IPS DF 4.7 (cell line): ENCODE measurements around the gene C12orf42.

Experiments
- DNase-seq: peaks from one replicate; pipeline ENCODE4 v3.0.0-alpha.2; 2013; ENCODE audit warnings: low spot score; ENCODE audit errors: extremely low read depth

Gene C12orf42

DNA sequence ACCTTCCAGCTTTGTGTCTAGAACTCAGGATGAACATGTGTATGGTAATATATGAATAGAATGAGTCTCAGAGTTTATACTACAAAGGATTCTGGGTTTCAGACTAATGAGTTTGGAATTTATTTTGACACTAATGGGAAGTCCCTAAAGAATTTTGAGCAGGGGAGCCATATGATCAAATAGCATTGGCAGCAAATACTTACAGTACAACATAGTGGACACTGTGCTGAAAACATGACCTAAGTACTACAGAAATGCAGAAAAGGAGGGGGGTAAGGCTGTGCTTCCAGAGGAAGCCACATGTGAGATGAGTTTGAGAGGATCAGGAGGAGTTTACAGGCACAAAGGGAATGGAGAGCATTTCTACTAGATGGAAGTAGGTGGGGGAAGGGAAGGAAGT, 225.8 kb downstream of the C12orf42 start:
- DNase-seq, result no peak

DNA sequence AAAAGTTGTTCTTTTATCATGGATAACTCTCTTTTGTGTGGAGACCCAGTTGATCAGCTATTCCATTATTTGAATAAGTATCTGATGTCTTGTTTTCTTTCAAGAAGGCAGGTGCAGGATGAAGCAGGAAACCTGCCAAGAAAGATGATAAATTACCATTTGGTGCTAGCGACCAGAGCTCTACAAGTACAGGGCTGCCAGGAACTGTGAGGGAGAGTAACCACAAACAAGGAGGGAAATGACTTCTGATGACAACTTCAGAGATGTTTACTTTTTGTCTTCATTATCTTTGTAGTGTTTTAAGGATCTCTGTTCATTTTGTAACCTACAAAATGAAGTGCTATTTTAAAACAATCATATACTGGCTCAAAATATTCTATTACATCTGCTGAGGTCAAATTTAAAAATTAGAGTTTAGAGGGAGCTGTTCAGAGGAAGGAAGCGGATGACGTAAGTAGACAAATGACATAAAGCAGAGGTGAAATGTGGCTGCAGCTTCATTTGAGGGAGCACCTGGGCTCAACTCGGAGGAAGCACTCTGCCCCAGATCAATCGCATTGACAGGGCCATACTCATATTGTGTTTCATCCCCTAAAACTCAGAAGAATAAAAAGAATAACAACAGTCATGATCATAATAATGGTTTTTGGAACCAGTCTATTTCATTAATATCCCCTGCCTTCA, 226.8 kb downstream of the C12orf42 start:
- DNase-seq, result no peak

DNA sequence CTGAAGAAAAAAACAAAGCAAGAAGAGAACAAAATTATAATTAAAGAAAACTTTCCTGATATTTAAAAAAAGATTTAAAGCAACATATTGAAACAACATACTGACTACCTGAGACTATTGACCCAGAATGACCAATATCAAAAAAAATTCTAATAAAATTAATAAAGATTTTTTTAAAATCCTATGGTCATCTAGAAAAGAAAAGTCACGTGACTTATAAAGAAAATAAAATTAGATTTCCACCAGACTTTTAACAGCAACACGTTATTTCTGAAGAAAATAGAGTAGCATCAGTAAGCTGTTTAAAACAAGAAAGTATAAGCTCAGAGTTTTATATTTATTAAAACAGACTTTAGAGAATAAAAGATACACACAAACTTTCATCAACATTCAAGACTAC, 238.0 kb downstream of the C12orf42 start:
- no peak for DNase-seq
